Karpas-422 (cell line): ENCODE results near the gene USP15. TPM values are rescaled to one million over a fixed set of nuclear protein-coding genes. Genes with fewer than 3 reads are reported as not detected.

Experiments
- DNase-seq: peaks from one replicate; pipeline ENCODE4 v3.0.0-alpha.2; 2015
- H2AFZ ChIP-seq: fragments of 200-600 bp; sonication (generic); 2 replicates; pipeline ENCODE4 v1.6.1; 2014; ENCODE audit warnings: antibody characterized with exemption, low read length, mixed read lengths
- H3K27ac ChIP-seq: fragments of 200-600 bp; sonication (generic); 2 replicates; pipeline ENCODE4 v1.5.1; 2014; ENCODE audit warnings: mild to moderate bottlenecking, low read length, moderate library complexity
- H3K27me3 ChIP-seq: fragments of 200-600 bp; sonication (generic); 2 replicates; pipeline ENCODE4 v1.6.1; 2014; ENCODE audit warnings: low read length, mixed read lengths
- H3K36me3 ChIP-seq: fragments of 200-600 bp; sonication (generic); 2 replicates; pipeline ENCODE4 v1.6.1; 2014; ENCODE audit warnings: low read length, mixed read lengths; ENCODE audit not compliant: insufficient read depth
- H3K4me1 ChIP-seq: fragments of 200-600 bp; sonication (generic); 2 replicates; pipeline ENCODE4 v1.6.1; 2014; ENCODE audit warnings: mild to moderate bottlenecking, low read length, mixed read lengths
- H3K4me2 ChIP-seq: fragments of 200-600 bp; sonication (generic); 2 replicates; pipeline ENCODE4 v1.6.1; 2014; ENCODE audit warnings: low read length, low read depth, mild to moderate bottlenecking; ENCODE audit not compliant: poor library complexity, severe bottlenecking
- H3K4me3 ChIP-seq: fragments of 200-600 bp; sonication (generic); 2 replicates; pipeline ENCODE4 v1.5.1; 2014; ENCODE audit warnings: mild to moderate bottlenecking, antibody characterized with exemption, low read length, mixed read lengths
- H3K79me2 ChIP-seq: fragments of 200-600 bp; sonication (generic); 2 replicates; pipeline ENCODE4 v1.6.1; 2014; ENCODE audit warnings: mild to moderate bottlenecking, low read length, mixed read lengths
- H3K9ac ChIP-seq: fragments of 200-600 bp; sonication (generic); 2 replicates; pipeline ENCODE4 v1.6.0; 2014; ENCODE audit warnings: low read length
- H3K9me2 ChIP-seq: fragments of 200-600 bp; sonication (generic), shearing (Covaris generic); replicated peaks from 2 replicates; pipeline ENCODE4 v1.6.0; 2014; ENCODE audit warnings: mild to moderate bottlenecking, low read length, moderate library complexity; ENCODE audit not compliant: insufficient read depth
- H3K9me3 ChIP-seq: fragments of 300-700, 200-600 bp; sonication (generic); 2 replicates; pipeline ENCODE4 v1.6.1; 2014; ENCODE audit warnings: low read length, mixed read lengths
- H4K20me1 ChIP-seq: fragments of 200-600 bp; sonication (generic); 2 replicates; pipeline ENCODE4 v1.6.1; 2014; ENCODE audit warnings: mild to moderate bottlenecking, antibody characterized with exemption, low read length, low read depth; ENCODE audit not compliant: insufficient read depth
- total RNA-seq: library from RNA; depleted of rRNA; stranded (reverse); fragments of >200 nt; shearing (Covaris generic); gene quantifications from 2 replicates; pipeline ENCODE4 v1.2.3, GENCODE V29; 2014; ENCODE audit warnings: low replicate concordance

The USP15 gene
- total RNA-seq, 1 experiment from 2014 or later, result 96.0 TPM

- Histone ChIP-seq H3K4me1 (no peaks in the 10 kb centered on the region), H3K4me2 (no peak overlapping the region), H3K9me3 (no peaks in the 10 kb centered on the region), H3K79me2 (no peaks in the 10 kb centered on the region), H3K4me3 (no peak overlapping the region), H3K27me3 (no peaks in the 10 kb centered on the region), H3K27ac (no peak overlapping the region), H3K9ac (no peak overlapping the region), H4K20me1 (no peaks in the 10 kb centered on the region), H3K36me3 (no peaks in the 10 kb centered on the region), H3K9me2 (no peaks in the 10 kb centered on the region), H2AFZ (no peak overlapping the region)
- DNase-seq, result no peak
Observed at GRCh38 chr12:62426089-62426488, 165.9 kb downstream of the USP15 start.

GRCh38 chr12:62429457-62429856 is 169.3 kb downstream of the USP15 start:
- no peaks in the 10 kb centered on the region for H3K79me2 ChIP-seq
- H3K36me3 ChIP-seq, result no peaks in the 10 kb centered on the region
- H3K27ac ChIP-seq, result no peak overlapping the region
- no peaks in the 10 kb centered on the region for H3K9me2 ChIP-seq
- DNase-seq, result no peak
- H3K27me3 ChIP-seq, result no peaks in the 10 kb centered on the region
- H2AFZ ChIP-seq, result no peak overlapping the region
- no peaks in the 10 kb centered on the region for H3K4me1 ChIP-seq
- H3K4me2 ChIP-seq, result no peak overlapping the region
- no peak overlapping the region for H3K4me3 ChIP-seq
- H4K20me1 ChIP-seq, result no peaks in the 10 kb centered on the region
- H3K9me3 ChIP-seq, result no peaks in the 10 kb centered on the region
- no peak overlapping the region for H3K9ac ChIP-seq

- H3K36me3 ChIP-seq, result no peaks in the 10 kb centered on the region
- no peaks in the 10 kb centered on the region for H4K20me1 ChIP-seq
- H3K4me1 ChIP-seq, result peaks cover 7% of the 10 kb centered on the region; the same call in 1 of the 2 replicates
- no peak overlapping the region; the same call in 1 of the 2 replicates for H3K4me3 ChIP-seq
- peak; percentile 40 for DNase-seq
- H3K9ac ChIP-seq, result no peak overlapping the region
- peak overlapping the region; percentile 37 for H3K4me2 ChIP-seq
- no peaks in the 10 kb centered on the region for H3K27me3 ChIP-seq
- H3K79me2 ChIP-seq, result no peaks in the 10 kb centered on the region
- no peak overlapping the region for H2AFZ ChIP-seq
- H3K27ac ChIP-seq, result no peak overlapping the region
- H3K9me3 ChIP-seq, result no peaks in the 10 kb centered on the region
- no peaks in the 10 kb centered on the region for H3K9me2 ChIP-seq
Observed at GRCh38 chr12:62434494-62435302, 174.5 kb downstream of the USP15 start.

DNA sequence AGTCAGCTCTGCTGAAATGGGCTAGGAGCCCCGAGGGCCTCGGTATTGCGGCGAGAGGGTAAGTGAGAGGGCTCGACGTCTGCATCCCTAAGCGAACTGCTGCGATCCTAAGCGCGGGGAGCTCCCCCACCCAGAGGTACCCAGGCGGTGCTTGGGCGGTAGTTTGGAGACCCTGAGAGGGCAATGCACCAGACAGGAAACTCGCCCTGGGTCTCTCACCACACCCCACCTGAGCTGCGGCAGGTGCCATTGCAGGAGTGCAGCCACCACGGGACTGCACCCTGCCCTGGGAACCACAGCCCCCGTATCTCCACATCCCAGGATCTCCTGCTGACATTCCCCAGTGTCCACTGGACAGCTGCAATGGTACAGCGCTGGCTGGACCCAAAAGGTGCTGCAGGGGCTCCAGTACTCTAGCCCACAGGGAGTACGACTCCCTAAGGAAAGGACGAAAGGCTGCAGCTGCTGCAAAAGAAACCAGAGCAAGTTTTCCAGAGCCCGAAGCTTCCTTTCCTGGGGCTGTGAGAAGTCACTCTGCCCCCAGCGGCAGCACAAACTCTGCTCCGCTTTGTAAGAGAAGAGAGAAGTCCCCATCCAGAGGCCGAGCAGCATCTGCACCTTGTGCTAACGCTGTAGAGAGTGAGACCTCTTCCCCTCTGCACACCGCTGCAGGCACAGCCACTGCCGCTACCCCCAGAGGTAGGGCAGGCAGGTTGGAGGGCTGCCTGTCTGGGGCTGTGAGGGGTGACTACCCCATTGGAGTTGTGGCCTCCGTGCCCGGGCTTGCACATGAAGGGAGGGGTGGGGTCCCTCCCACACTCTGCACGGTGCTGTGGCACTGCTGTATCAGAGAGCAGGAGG is 175.3 kb downstream of the USP15 start:
- Histone ChIP-seq H3K9me3 (no peaks in the 10 kb centered on the region), H3K4me3 (peak overlapping the region; percentile 22; the same call in 1 of the 2 replicates), H3K4me1 (peaks cover 7% of the 10 kb centered on the region; the same call in 1 of the 2 replicates), H4K20me1 (no peaks in the 10 kb centered on the region), H2AFZ (no peak overlapping the region; the same call in 1 of the 2 replicates), H3K9ac (peak overlapping the region; percentile 9; the same call in 1 of the 2 replicates), H3K27ac (no peak overlapping the region), H3K36me3 (no peaks in the 10 kb centered on the region), H3K4me2 (peak overlapping the region; percentile 37), H3K27me3 (no peaks in the 10 kb centered on the region), H3K79me2 (no peaks in the 10 kb centered on the region), H3K9me2 (no peaks in the 10 kb centered on the region)
- peak; percentile 77 for DNase-seq

DNA sequence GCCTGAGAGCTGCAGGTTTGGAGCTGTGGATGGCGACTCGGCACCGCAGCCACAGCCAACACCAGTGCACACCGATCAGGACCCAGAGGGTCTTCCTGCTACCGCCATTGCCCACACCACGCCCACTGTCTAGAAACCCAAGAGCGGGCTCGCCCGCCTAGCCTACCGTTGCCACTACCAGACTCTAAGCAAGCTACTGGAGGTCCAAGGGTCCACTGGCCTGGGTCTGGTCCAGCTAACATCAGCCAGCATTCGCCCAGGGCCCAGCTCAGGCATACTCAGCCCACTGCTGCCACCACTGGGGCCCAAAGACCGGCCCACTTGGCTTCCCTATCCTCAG is 175.9 kb downstream of the USP15 start:
- no peaks in the 10 kb centered on the region for H3K36me3 ChIP-seq
- H3K4me3 ChIP-seq, result peak overlapping the region; percentile 19; the same call in 1 of the 2 replicates
- H4K20me1 ChIP-seq, result no peaks in the 10 kb centered on the region
- no peak overlapping the region for H3K27ac ChIP-seq
- H3K9me2 ChIP-seq, result no peaks in the 10 kb centered on the region
- DNase-seq, result no peak
- no peak overlapping the region for H3K9ac ChIP-seq
- no peaks in the 10 kb centered on the region for H3K27me3 ChIP-seq
- H2AFZ ChIP-seq, result no peak overlapping the region; the same call in 1 of the 2 replicates
- peaks cover 7% of the 10 kb centered on the region; the same call in 1 of the 2 replicates for H3K4me1 ChIP-seq
- no peak overlapping the region for H3K4me2 ChIP-seq
- H3K79me2 ChIP-seq, result no peaks in the 10 kb centered on the region
- H3K9me3 ChIP-seq, result no peaks in the 10 kb centered on the region

DNA sequence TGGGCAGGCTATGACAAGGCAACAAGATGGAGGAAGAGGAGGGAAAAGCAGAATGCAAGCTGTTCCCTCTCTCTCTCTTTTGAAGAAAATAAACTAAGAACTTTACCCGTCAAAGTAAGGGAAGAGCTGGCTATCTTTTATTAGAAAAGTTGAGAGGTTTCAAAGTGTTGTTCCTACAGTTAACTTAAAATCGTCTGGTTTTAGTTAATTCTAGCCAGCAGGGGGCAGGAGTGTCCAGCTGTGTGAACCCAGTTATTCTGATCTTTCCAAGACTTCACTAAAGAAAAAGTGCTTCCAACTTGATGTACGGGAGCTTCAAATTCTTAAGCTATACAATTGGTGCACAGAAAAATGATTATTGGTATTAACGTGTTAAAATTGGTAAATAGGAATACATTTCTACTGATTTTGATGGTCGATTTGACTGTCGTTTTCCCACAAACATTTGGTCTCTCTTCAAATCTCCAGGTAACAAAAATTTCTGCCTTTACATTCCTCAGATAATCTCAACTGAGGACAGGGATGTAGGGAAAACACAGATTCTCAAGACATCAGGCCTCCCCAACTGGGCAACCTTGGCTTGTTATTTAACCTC is 178.0 kb downstream of the USP15 start:
- no peak overlapping the region for H3K27ac ChIP-seq
- no peaks in the 10 kb centered on the region for H3K79me2 ChIP-seq
- no peaks in the 10 kb centered on the region for H3K36me3 ChIP-seq
- peaks cover 5% of the 10 kb centered on the region; the same call in 1 of the 2 replicates for H3K27me3 ChIP-seq
- H3K9me2 ChIP-seq, result no peaks in the 10 kb centered on the region
- no peak overlapping the region for H3K4me3 ChIP-seq
- H3K9me3 ChIP-seq, result peaks cover 11% of the 10 kb centered on the region
- H2AFZ ChIP-seq, result no peak overlapping the region
- H3K9ac ChIP-seq, result no peak overlapping the region
- no peaks in the 10 kb centered on the region for H4K20me1 ChIP-seq
- peaks cover 7% of the 10 kb centered on the region; the same call in 1 of the 2 replicates for H3K4me1 ChIP-seq
- no peak overlapping the region for H3K4me2 ChIP-seq
- peak; percentile 83 for DNase-seq

DNA sequence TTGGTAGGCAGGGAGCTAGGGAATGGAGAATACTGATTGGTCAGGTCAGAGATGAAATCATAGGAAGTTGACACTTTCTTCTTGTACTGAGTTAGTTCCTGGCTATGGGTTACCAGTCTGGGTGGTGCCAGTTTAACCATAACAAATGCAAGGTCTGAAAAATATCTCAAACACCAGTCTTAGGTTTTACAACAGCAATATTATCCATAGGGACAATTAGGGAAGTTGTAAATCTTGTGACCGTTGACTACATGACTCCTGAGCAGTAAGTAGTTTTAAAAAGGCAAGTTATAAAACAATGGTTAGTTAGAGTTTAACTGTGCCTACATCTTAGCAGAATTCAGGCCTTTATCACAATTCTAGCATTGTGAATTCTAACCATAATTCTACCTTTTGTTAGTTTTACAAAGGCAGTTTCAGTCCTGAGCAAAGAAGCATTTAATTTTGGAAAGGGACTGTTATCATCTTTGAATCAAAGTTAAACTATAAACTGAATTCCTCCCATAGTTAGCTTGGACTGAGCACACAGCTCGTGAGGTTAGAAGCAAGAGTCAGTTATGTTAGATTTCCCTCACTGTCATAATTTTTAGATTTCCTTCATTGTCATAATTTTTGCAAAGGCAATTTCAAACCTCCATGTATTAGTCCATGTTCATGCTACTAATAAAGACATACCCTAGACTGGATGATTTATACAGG is 186.7 kb downstream of the USP15 start:
- no peak overlapping the region for H3K4me2 ChIP-seq
- H3K9ac ChIP-seq, result no peak overlapping the region
- H3K9me2 ChIP-seq, result no peaks in the 10 kb centered on the region
- no peaks in the 10 kb centered on the region for H3K4me1 ChIP-seq
- H3K4me3 ChIP-seq, result no peak overlapping the region
- H4K20me1 ChIP-seq, result no peaks in the 10 kb centered on the region
- no peak overlapping the region for H3K27ac ChIP-seq
- H3K9me3 ChIP-seq, result peaks cover 23% of the 10 kb centered on the region
- no peak for DNase-seq
- H3K27me3 ChIP-seq, result peaks cover 6% of the 10 kb centered on the region; the same call in 1 of the 2 replicates
- no peaks in the 10 kb centered on the region for H3K79me2 ChIP-seq
- no peak overlapping the region for H2AFZ ChIP-seq
- H3K36me3 ChIP-seq, result no peaks in the 10 kb centered on the region
